GM23338 (cell line): Measurements from ENCODE around the gene TELO2. TPM values are rescaled to one million over a fixed set of nuclear protein-coding genes. Genes with fewer than 3 reads are reported as not detected.

ENCODE experiments used
- ATAC-seq: fragments of 200-7000 bp; cut with Tn5 transposase; 3 replicates; pipeline ENCODE4 v1.9.1; 2020
- DNase-seq: peaks from one replicate; pipeline ENCODE4 v3.0.0-alpha.2; 2015; ENCODE audit warnings: low spot score
- H2AFZ ChIP-seq: fragments of 200-600 bp; sonication (generic); 2 replicates; pipeline ENCODE4 v1.8.0; 2016; ENCODE audit warnings: antibody characterized with exemption, mild to moderate bottlenecking, moderate library complexity
- H3F3A ChIP-seq: fragments of 200-600 bp; sonication (generic); replicated peaks from 2 replicates; pipeline ENCODE4 v1.8.0; 2017; ENCODE audit warnings: antibody characterized with exemption, mixed run types, low read depth
- H3K27ac ChIP-seq: fragments of 200-600 bp; sonication (generic); 2 replicates; pipeline ENCODE4 v1.6.1; 2016; ENCODE audit warnings: low read depth
- H3K27me3 ChIP-seq: fragments of 200-600 bp; sonication (generic); 2 replicates; pipeline ENCODE4 v1.8.0; 2016; ENCODE audit warnings: mild to moderate bottlenecking, mixed run types, moderate library complexity; ENCODE audit not compliant: insufficient read depth
- H3K36me3 ChIP-seq: fragments of 200-600 bp; sonication (generic); 2 replicates; pipeline ENCODE4 v1.8.0; 2016; ENCODE audit warnings: mild to moderate bottlenecking; ENCODE audit not compliant: insufficient read depth
- H3K4me1 ChIP-seq: fragments of 200-600 bp; sonication (generic); 2 replicates; pipeline ENCODE4 v1.8.0; 2016; ENCODE audit warnings: mild to moderate bottlenecking, moderate library complexity; ENCODE audit not compliant: insufficient read depth
- H3K4me2 ChIP-seq: fragments of 200-600 bp; sonication (generic); 2 replicates; pipeline ENCODE4 v1.7.1; 2017; ENCODE audit warnings: mixed run types
- H3K4me3 ChIP-seq: fragments of 200-600 bp; sonication (generic); 2 replicates; pipeline ENCODE4 v1.6.1; 2016; ENCODE audit warnings: mixed run types
- H3K79me2 ChIP-seq: fragments of 200-600 bp; sonication (generic); replicated peaks from 2 replicates; pipeline ENCODE4 v1.8.0; 2017; ENCODE audit warnings: mild to moderate bottlenecking; ENCODE audit not compliant: insufficient read depth
- H3K9me2 ChIP-seq: fragments of 200-600 bp; sonication (generic); 2 replicates; pipeline ENCODE4 v1.8.0; 2017; ENCODE audit not compliant: insufficient read depth
- H4K20me1 ChIP-seq: fragments of 200-600 bp; sonication (generic); replicated peaks from 2 replicates; pipeline ENCODE4 v1.8.0; 2017; ENCODE audit warnings: mild to moderate bottlenecking; ENCODE audit not compliant: insufficient read depth
- H3K27ac Mint-ChIP-seq: 2 replicates; pipeline ENCODE4 v1.8.0; 2020; ENCODE audit warnings: inconsistent platforms, mild to moderate bottlenecking, moderate library complexity, mixed read lengths
- H3K27me3 Mint-ChIP-seq: 3 replicates; pipeline ENCODE4 v1.8.0; 2022; ENCODE audit warnings: low read depth, mild to moderate bottlenecking, moderate library complexity, mixed read lengths, inconsistent platforms; ENCODE audit not compliant: insufficient read depth, poor library complexity
- H3K36me3 Mint-ChIP-seq: 3 replicates; pipeline ENCODE4 v1.8.0; 2021; ENCODE audit warnings: low read depth, mild to moderate bottlenecking, inconsistent platforms, moderate library complexity, mixed read lengths
- H3K4me1 Mint-ChIP-seq: 3 replicates; pipeline ENCODE4 v1.8.0; 2020; ENCODE audit warnings: mild to moderate bottlenecking, inconsistent platforms, mixed read lengths
- H3K4me3 Mint-ChIP-seq: 3 replicates; pipeline ENCODE4 v1.8.0; 2021; ENCODE audit warnings: moderate library complexity, mild to moderate bottlenecking, inconsistent platforms, mixed read lengths
- H3K9me3 Mint-ChIP-seq: 3 replicates; pipeline ENCODE4 v1.8.0; 2020; ENCODE audit warnings: moderate library complexity, mild to moderate bottlenecking, inconsistent platforms, mixed read lengths
- CREB1 ChIP-seq: fragments of 250-450 bp; sonication (Bioruptor Pico); IDR thresholded peaks from 2 replicates; pipeline ENCODE4 v1.5.0; 2020; ENCODE audit warnings: low read depth, mild to moderate bottlenecking, moderate library complexity
- EZH2 ChIP-seq: fragments of 200-600 bp; sonication (generic); IDR thresholded peaks from one replicate; pipeline ENCODE4 v1.8.0; 2017; ENCODE audit warnings: antibody characterized with exemption, mild to moderate bottlenecking, low read depth; ENCODE audit not compliant: unreplicated experiment
- EZH2phosphoT487 ChIP-seq: fragments of 200-600 bp; sonication (generic); IDR thresholded peaks from one replicate; pipeline ENCODE4 v1.8.1; 2018; ENCODE audit warnings: antibody characterized with exemption; ENCODE audit not compliant: unreplicated experiment
- JUNB ChIP-seq: IDR thresholded peaks from one replicate; pipeline ENCODE4 v1.6.1; 2016; ENCODE audit warnings: antibody characterized with exemption; ENCODE audit not compliant: unreplicated experiment
- NANOG ChIP-seq: IDR thresholded peaks from 2 replicates; pipeline ENCODE4 v1.6.1; 2016; ENCODE audit warnings: antibody characterized with exemption, borderline replicate concordance
- POLR2AphosphoS5 ChIP-seq: IDR thresholded peaks from 2 replicates; pipeline ENCODE4 v1.6.1; 2016; ENCODE audit warnings: antibody characterized with exemption, low read depth
- STAT1 ChIP-seq: IDR thresholded peaks from one replicate; pipeline ENCODE4 v1.6.1; 2016; ENCODE audit warnings: antibody characterized with exemption; ENCODE audit not compliant: unreplicated experiment
- ZNF114 ChIP-seq: fragments of 250-450 bp; sonication (Bioruptor Pico); IDR thresholded peaks from 2 replicates; pipeline ENCODE4 v1.5.0; 2020; ENCODE audit warnings: mild to moderate bottlenecking, moderate library complexity
- ZNF331 ChIP-seq: fragments of 250-450 bp; sonication (Bioruptor Pico); IDR thresholded peaks from 2 replicates; pipeline ENCODE4 v1.5.0; 2020; ENCODE audit warnings: low read depth, mild to moderate bottlenecking, moderate library complexity
- ZNF462 ChIP-seq: fragments of 250-450 bp; sonication (Bioruptor Pico); IDR thresholded peaks from 2 replicates; pipeline ENCODE4 v1.5.0; 2020; ENCODE audit warnings: mild to moderate bottlenecking, moderate library complexity
- polyA plus RNA-seq: library from polyadenylated mRNA; unstranded; fragments of >200 nt; fragmentation: Nextera tagmentation; extraction: Ambion mirVana; gene quantifications from 2 replicates; pipeline ENCODE4 v1.2.1, GENCODE V29; 2016
- total RNA-seq: library from RNA; depleted of rRNA; stranded (reverse); fragments of >200 nt; shearing (Covaris generic); gene quantifications from 2 replicates; pipeline ENCODE4 v1.2.3, GENCODE V29; 2014
- TF ChIP-seq, protein P1 (sequence below): IDR thresholded peaks from 2 replicates; pipeline ENCODE4 v1.6.1; 2016; ENCODE audit warnings: antibody characterized with exemption
- TF ChIP-seq, protein P2 (sequence below), 2 experiments: fragments of 200-600 bp in 1 of 2; sonication (generic) in 1 of 2; conservative IDR thresholded peaks; 2 replicates each; pipeline versions ENCODE4 v1.5.1 to v1.6.1; 2016 to 2017; ENCODE audit warnings: antibody characterized with exemption in 2 of 2, low read depth in 2 of 2, mild to moderate bottlenecking in 2 of 2, moderate library complexity in 1 of 2
- TF ChIP-seq, protein P3 (sequence below): IDR thresholded peaks from one replicate; pipeline ENCODE4 v1.6.1; 2018; ENCODE audit warnings: antibody characterized with exemption; ENCODE audit not compliant: unreplicated experiment

Gene TELO2
- total and polyA plus RNA-seq, 2 experiments from 2014 or later = 45.4 to 76.0 TPM

DNA sequence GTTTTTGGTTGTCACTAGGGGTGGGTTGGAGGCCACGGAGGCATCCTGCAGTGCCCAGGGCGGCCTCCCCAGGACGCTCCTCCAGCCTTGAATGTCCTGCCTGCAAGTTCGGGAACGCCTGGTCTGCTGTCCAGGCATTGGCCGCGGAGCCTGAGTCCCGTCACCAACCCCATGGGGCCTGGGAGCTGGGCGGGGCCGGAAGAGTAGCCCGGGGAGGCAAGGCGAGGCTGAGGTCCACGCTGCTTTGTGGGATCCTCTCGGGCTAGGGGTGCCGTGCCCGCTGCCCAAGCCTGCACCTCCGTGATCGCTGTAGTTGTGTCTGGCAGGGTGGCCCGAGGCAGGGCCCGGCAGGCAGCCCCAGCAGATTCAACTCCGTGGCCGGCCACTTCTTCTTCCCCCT is 12.8 kb downstream of the TELO2 start:
- no peak overlapping the region for H3K4me2 ChIP-seq
- peaks cover 25% of the 10 kb centered on the region for H3K36me3 Mint-ChIP-seq
- DNase-seq (no peak), ATAC-seq (no peak)
- no peak overlapping the region for H3K4me3 ChIP-seq
- 0 out of 2 replicates have a peak, but pooled peaks cover 4% of the 10 kb centered on the region for H4K20me1 ChIP-seq
- no peaks in the 10 kb centered on the region for H3K9me2 ChIP-seq
- no peak overlapping the region for H2AFZ ChIP-seq
- H3K27ac ChIP-seq = no peak overlapping the region
- TF ChIP-seq CREB1 (no peak), POLR2AphosphoS5 (no peak), EZH2 (no peak), NANOG (no peak), STAT1 (no peak), ZNF331 (CRISPR knock-in tag) (no peak), ZNF462 (CRISPR knock-in tag) (no peak), ZNF114 (no peak), JUNB (no peak), EZH2phosphoT487 (no peak)
- TF ChIP-seq, protein P1, sequence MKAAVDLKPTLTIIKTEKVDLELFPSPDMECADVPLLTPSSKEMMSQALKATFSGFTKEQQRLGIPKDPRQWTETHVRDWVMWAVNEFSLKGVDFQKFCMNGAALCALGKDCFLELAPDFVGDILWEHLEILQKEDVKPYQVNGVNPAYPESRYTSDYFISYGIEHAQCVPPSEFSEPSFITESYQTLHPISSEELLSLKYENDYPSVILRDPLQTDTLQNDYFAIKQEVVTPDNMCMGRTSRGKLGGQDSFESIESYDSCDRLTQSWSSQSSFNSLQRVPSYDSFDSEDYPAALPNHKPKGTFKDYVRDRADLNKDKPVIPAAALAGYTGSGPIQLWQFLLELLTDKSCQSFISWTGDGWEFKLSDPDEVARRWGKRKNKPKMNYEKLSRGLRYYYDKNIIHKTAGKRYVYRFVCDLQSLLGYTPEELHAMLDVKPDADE = no peak
- TF ChIP-seq, protein P2, sequence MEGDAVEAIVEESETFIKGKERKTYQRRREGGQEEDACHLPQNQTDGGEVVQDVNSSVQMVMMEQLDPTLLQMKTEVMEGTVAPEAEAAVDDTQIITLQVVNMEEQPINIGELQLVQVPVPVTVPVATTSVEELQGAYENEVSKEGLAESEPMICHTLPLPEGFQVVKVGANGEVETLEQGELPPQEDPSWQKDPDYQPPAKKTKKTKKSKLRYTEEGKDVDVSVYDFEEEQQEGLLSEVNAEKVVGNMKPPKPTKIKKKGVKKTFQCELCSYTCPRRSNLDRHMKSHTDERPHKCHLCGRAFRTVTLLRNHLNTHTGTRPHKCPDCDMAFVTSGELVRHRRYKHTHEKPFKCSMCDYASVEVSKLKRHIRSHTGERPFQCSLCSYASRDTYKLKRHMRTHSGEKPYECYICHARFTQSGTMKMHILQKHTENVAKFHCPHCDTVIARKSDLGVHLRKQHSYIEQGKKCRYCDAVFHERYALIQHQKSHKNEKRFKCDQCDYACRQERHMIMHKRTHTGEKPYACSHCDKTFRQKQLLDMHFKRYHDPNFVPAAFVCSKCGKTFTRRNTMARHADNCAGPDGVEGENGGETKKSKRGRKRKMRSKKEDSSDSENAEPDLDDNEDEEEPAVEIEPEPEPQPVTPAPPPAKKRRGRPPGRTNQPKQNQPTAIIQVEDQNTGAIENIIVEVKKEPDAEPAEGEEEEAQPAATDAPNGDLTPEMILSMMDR (conservative IDR thresholded peaks at IDR 0.05; ENCODE audit: low read depth in 2 of 2) = no peak
- TF ChIP-seq, protein P3, sequence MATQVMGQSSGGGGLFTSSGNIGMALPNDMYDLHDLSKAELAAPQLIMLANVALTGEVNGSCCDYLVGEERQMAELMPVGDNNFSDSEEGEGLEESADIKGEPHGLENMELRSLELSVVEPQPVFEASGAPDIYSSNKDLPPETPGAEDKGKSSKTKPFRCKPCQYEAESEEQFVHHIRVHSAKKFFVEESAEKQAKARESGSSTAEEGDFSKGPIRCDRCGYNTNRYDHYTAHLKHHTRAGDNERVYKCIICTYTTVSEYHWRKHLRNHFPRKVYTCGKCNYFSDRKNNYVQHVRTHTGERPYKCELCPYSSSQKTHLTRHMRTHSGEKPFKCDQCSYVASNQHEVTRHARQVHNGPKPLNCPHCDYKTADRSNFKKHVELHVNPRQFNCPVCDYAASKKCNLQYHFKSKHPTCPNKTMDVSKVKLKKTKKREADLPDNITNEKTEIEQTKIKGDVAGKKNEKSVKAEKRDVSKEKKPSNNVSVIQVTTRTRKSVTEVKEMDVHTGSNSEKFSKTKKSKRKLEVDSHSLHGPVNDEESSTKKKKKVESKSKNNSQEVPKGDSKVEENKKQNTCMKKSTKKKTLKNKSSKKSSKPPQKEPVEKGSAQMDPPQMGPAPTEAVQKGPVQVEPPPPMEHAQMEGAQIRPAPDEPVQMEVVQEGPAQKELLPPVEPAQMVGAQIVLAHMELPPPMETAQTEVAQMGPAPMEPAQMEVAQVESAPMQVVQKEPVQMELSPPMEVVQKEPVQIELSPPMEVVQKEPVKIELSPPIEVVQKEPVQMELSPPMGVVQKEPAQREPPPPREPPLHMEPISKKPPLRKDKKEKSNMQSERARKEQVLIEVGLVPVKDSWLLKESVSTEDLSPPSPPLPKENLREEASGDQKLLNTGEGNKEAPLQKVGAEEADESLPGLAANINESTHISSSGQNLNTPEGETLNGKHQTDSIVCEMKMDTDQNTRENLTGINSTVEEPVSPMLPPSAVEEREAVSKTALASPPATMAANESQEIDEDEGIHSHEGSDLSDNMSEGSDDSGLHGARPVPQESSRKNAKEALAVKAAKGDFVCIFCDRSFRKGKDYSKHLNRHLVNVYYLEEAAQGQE = no peak
- no peaks in the 10 kb centered on the region for H3K4me1 Mint-ChIP-seq
- no peaks in the 10 kb centered on the region for H3K9me3 Mint-ChIP-seq
- H3K27me3 Mint-ChIP-seq = peaks cover 7% of the 10 kb centered on the region
- H3K27me3 ChIP-seq = no peaks in the 10 kb centered on the region
- no peaks in the 10 kb centered on the region for H3K4me1 ChIP-seq
- no peak overlapping the region for H3K27ac Mint-ChIP-seq
- H3F3A ChIP-seq = no peaks in the 10 kb centered on the region
- H3K4me3 Mint-ChIP-seq = no peak overlapping the region
- H3K36me3 ChIP-seq = 0 out of 2 replicates have a peak, but pooled peaks cover 5% of the 10 kb centered on the region
- H3K79me2 ChIP-seq = no peaks in the 10 kb centered on the region
